Left ventricle myocardium superior (tissue), 1 donor: ENCODE measurements around the gene TMEM54. TPM values are rescaled to one million over a fixed set of nuclear protein-coding genes. Genes with fewer than 3 reads are reported as not detected.

Experiments used
- ATAC-seq: fragments of 200-7000 bp; cut with Tn5 transposase; one replicate; pipeline ENCODE4 v1.9.1; 2020; ENCODE audit warnings: mild to moderate bottlenecking, moderate library complexity
- DNase-seq: peaks from one replicate; pipeline ENCODE4 v3.0.0-alpha.2; 2020
- intact Hi-C: fragments of 100-400 bp; cut with micrococcal nuclease; formaldehyde crosslinking; loops from one replicate; pipeline ENCODE4 v1.11.0; 2022
- total RNA-seq: library from RNA; stranded (reverse); fragmentation: NEBNext Ultra II Directional; extraction: Animal tissue kit (Norgen Biotek cat#: 25700); gene quantifications from one replicate; pipeline ENCODE4 v1.2.1, GENCODE V29; 2021
- donor health status: DM: no; HTN: yes; CAD: no; lungs with severe emphysema.

Gene TMEM54
- total RNA-seq, 1 donor from 2014 or later: 6.7 TPM

- DNase-seq (peak; percentile 81), ATAC-seq (peak; percentile 74)
- intact Hi-C loops: no loop called here
These were observed 15.0 kb downstream of the TMEM54 start, which contains the start of gene HPCA for GRCh38 chr1:32886004-32886827. TSS of gene HPCA (plus strand) at chr1:32886491. CDS start at chr1:32888899, 2,408 bp downstream.

GRCh38 chr1:32885676-32886003 lies 15.5 kb downstream of the TMEM54 start:
- ATAC-seq: no peak
- intact Hi-C loops: no loop called here
- DNase-seq: no peak

GRCh38 chr1:32884726-32885125 lies 16.5 kb downstream of the TMEM54 start:
- ATAC-seq (no peak), DNase-seq (no peak)
- intact Hi-C loops: no loop called here

GRCh38 chr1:32884032-32884372 lies 17.2 kb downstream of the TMEM54 start:
- ATAC-seq (no peak), DNase-seq (no peak)
- intact Hi-C loops: no loop called here

GRCh38 chr1:32883338-32884031 lies 17.7 kb downstream of the TMEM54 start:
- DNase-seq (no peak), ATAC-seq (no peak)
- intact Hi-C loops: no loop called here

- intact Hi-C loops: no loop called here
- ATAC-seq (peak; percentile 84), DNase-seq (peak; percentile 85)
These were observed 19.0 kb downstream of the TMEM54 start for GRCh38 chr1:32881871-32882850.

- no peak for ATAC-seq
- DNase-seq: no peak
- intact Hi-C loops: no loop called here
These were observed 19.9 kb downstream of the TMEM54 start for GRCh38 chr1:32881291-32881690.

- intact Hi-C loops: no loop called here
- DNase-seq: no peak
These were observed 22.6 kb downstream of the TMEM54 start for GRCh38 chr1:32878637-32879041.

GRCh38 chr1:32878183-32878582 lies 23.0 kb downstream of the TMEM54 start:
- DNase-seq (no peak), ATAC-seq (no peak)
- intact Hi-C loops: no loop called here

More at GRCh38 chr1:32878637-32879041, 22.6 kb downstream of the TMEM54 start:
- no peak for ATAC-seq

- DNase-seq (peak; percentile 81), ATAC-seq (peak; percentile 75)
- intact Hi-C loops: no loop called here
These were observed 23.7 kb downstream of the TMEM54 start for GRCh38 chr1:32877211-32878110.

- ATAC-seq (peak; percentile 57), DNase-seq (peak; percentile 74)
- intact Hi-C loops: no loop called here
These were observed 24.6 kb downstream of the TMEM54 start for GRCh38 chr1:32876341-32877210.

- no peak for DNase-seq
- no peak for ATAC-seq
- intact Hi-C loops: no loop called here
These were observed 26.1 kb downstream of the TMEM54 start for GRCh38 chr1:32874860-32875752.

GRCh38 chr1:32873484-32873883 lies 27.7 kb downstream of the TMEM54 start:
- DNase-seq (no peak), ATAC-seq (no peak)
- intact Hi-C loops: no loop called here

GRCh38 chr1:32872192-32872460 lies 29.1 kb downstream of the TMEM54 start:
- no peak for DNase-seq
- no peak for ATAC-seq
- intact Hi-C loops: no loop called here

- ATAC-seq (peak; percentile 39), DNase-seq (no peak)
- intact Hi-C loops: no loop called here
These were observed 29.6 kb downstream of the TMEM54 start for GRCh38 chr1:32871364-32872191.
